HEK293 (cell line): ENCODE data around the gene MINDY2.

Source experiments
- CTCF ChIA-PET: fragments of 350-600 bp; formaldehyde crosslinking; extraction: SDS; loops from one replicate; lab custom pipeline; 2021; ENCODE audit warnings: antibody characterized with exemption; lab: Yijun Ruan, JAX
- POLR2A ChIA-PET: fragments of 300-600 bp; formaldehyde crosslinking; extraction: SDS; loops from one replicate; lab custom pipeline; 2020; ENCODE audit warnings: antibody characterized with exemption, inconsistent platforms; lab: Yijun Ruan, JAX
- H3K27ac ChIP-seq: fragments of 200-500 bp; sonication (Bioruptor generic); 2 replicates; pipeline ENCODE4 v1.5.1; 2014; ENCODE audit warnings: low read depth, low read length, control low read depth, inconsistent platforms; ENCODE audit errors: extremely low read depth
- H3K36me3 ChIP-seq, 2 experiments: fragments of 200-500 bp in 1 of 2; sonication (Bioruptor generic) in 1 of 2; 1 replicate in 1 of 2; 2 replicates in 1 of 2; pipeline ENCODE4 v1.5.1; 2014 to 2017; ENCODE audit warnings: inconsistent platforms in 2 of 2, low read length in 2 of 2; ENCODE audit not compliant: control insufficient read depth in 2 of 2, insufficient read depth in 1 of 2
- H3K4me1 ChIP-seq: fragments of 200-500 bp; sonication (Bioruptor generic); 2 replicates; pipeline ENCODE4 v1.5.1; 2014; ENCODE audit warnings: mild to moderate bottlenecking, low read length, inconsistent platforms; ENCODE audit not compliant: control insufficient read depth, insufficient read depth
- H3K4me3 ChIP-seq: 2 replicates; pipeline ENCODE4 v1.5.1; 2011; ENCODE audit warnings: low read depth, mild to moderate bottlenecking, control low read depth, low read length, moderate library complexity
- H3K9me3 ChIP-seq: fragments of 200-500 bp; sonication (Bioruptor generic); 2 replicates; pipeline ENCODE4 v1.5.1; 2014; ENCODE audit warnings: low read depth, low read length, inconsistent platforms; ENCODE audit not compliant: control insufficient read depth, insufficient read depth
- BCL6B ChIP-seq: fragments of 450-650 bp; formaldehyde crosslinking; IDR thresholded peaks from 2 replicates; pipeline ENCODE4 v1.5.1; 2017; ENCODE audit warnings: missing biosample characterization, missing genetic modification characterization
- ZBTB26 ChIP-seq: fragments of 450-650 bp; formaldehyde crosslinking; optimal IDR thresholded peaks from 2 replicates; pipeline ENCODE3; 2016; ENCODE audit warnings: missing biosample characterization, mild to moderate bottlenecking, missing genetic modification characterization
- ZNF10 ChIP-seq: fragments of 450-650 bp; formaldehyde crosslinking; IDR thresholded peaks from 2 replicates; pipeline ENCODE4 v1.5.1; 2017; ENCODE audit warnings: missing biosample characterization, missing genetic modification characterization
- ZNF121 ChIP-seq: fragments of 450-650 bp; formaldehyde crosslinking; IDR thresholded peaks from 2 replicates; pipeline ENCODE4 v1.5.1; 2016; ENCODE audit warnings: missing biosample characterization, missing genetic modification characterization
- ZNF184 ChIP-seq: fragments of 450-650 bp; IDR thresholded peaks from 2 replicates; pipeline ENCODE4 v1.5.1; 2018; ENCODE audit warnings: missing biosample characterization, mild to moderate bottlenecking, missing genetic modification characterization
- ZNF274 ChIP-seq, 2 experiments: fragments of 200-500 bp in 1 of 2; fragments of 450-650 bp in 1 of 2; sonication (Bioruptor generic) in 1 of 2; formaldehyde crosslinking in 1 of 2; IDR thresholded peaks; 2 replicates each; pipeline versions ENCODE4 v1.5.1 to v1.6.1; 2014 to 2016; ENCODE audit warnings: borderline replicate concordance in 1 of 2, inconsistent platforms in 1 of 2, low read length in 1 of 2, missing biosample characterization in 1 of 2, missing genetic modification characterization in 1 of 2
- ZNF324 ChIP-seq: fragments of 450-650 bp; formaldehyde crosslinking; IDR thresholded peaks from 2 replicates; pipeline ENCODE4 v1.5.1; 2016; ENCODE audit warnings: missing biosample characterization, missing genetic modification characterization
- ZNF335 ChIP-seq: fragments of 450-650 bp; formaldehyde crosslinking; conservative IDR thresholded peaks from 2 replicates; pipeline ENCODE4 v1.5.1; 2016; ENCODE audit warnings: missing biosample characterization, missing genetic modification characterization
- ZNF398 ChIP-seq: fragments of 450-650 bp; formaldehyde crosslinking; IDR thresholded peaks from 2 replicates; pipeline ENCODE4 v1.5.1; 2017; ENCODE audit warnings: missing biosample characterization, missing genetic modification characterization
- ZNF571 ChIP-seq: fragments of 450-650 bp; formaldehyde crosslinking; IDR thresholded peaks from 2 replicates; pipeline ENCODE4 v1.5.0; 2017; ENCODE audit warnings: missing biosample characterization, missing genetic modification characterization
- ZNF580 ChIP-seq: fragments of 450-650 bp; formaldehyde crosslinking; IDR thresholded peaks from 2 replicates; pipeline ENCODE4 v1.5.1; 2016; ENCODE audit warnings: missing biosample characterization, missing genetic modification characterization
- ZNF664 ChIP-seq: fragments of 450-650 bp; formaldehyde crosslinking; IDR thresholded peaks from 2 replicates; pipeline ENCODE4 v1.5.1; 2016; ENCODE audit warnings: missing biosample characterization, missing genetic modification characterization
- ZNF747 ChIP-seq: fragments of 450-650 bp; formaldehyde crosslinking; IDR thresholded peaks from 2 replicates; pipeline ENCODE4 v1.5.1; 2016; ENCODE audit warnings: missing biosample characterization, missing genetic modification characterization
- ZNF768 ChIP-seq: fragments of 450-650 bp; formaldehyde crosslinking; IDR thresholded peaks from 2 replicates; pipeline ENCODE4 v1.5.1; 2018; ENCODE audit warnings: missing biosample characterization, mild to moderate bottlenecking, missing genetic modification characterization
- ZNF785 ChIP-seq: fragments of 450-650 bp; formaldehyde crosslinking; IDR thresholded peaks from 2 replicates; pipeline ENCODE4 v1.5.1; 2016; ENCODE audit warnings: missing biosample characterization, missing genetic modification characterization
- ZNF837 ChIP-seq: fragments of 450-650 bp; formaldehyde crosslinking; IDR thresholded peaks from 2 replicates; pipeline ENCODE4 v1.5.1; 2016; ENCODE audit warnings: missing biosample characterization, missing genetic modification characterization
- ZNF843 ChIP-seq: fragments of 450-650 bp; formaldehyde crosslinking; IDR thresholded peaks from 2 replicates; pipeline ENCODE4 v1.5.1; 2016; ENCODE audit warnings: missing biosample characterization, missing genetic modification characterization

Gene MINDY2

GRCh38 chr15:58865425-58865880, 94.4 kb downstream of the MINDY2 start:
- Histone ChIP-seq H3K9me3 (no peaks in the 10 kb centered on the region), H3K4me1 (no peaks in the 10 kb centered on the region), H3K27ac (no peak overlapping the region), H3K4me3 (no peak overlapping the region), H3K36me3 (no peaks in the 10 kb centered on the region)
- CTCF ChIA-PET: interaction anchor here (1.1 kb wide), 1 partner anchor 95 kb away, joined by 4 read pairs; the partner anchor contains the start of gene MINDY2
- TF ChIP-seq ZNF768 (tag by site-specific recombination) (no peak), ZNF398 (tag by site-specific recombination) (no peak)
- POLR2A ChIA-PET: no interaction called here

- TF ChIP-seq ZNF571 (tag by site-specific recombination) (no peak), ZBTB26 (no peak), ZNF324 (no peak), ZNF580 (tag by site-specific recombination) (no peak), ZNF785 (tag by site-specific recombination) (no peak), ZNF747 (tag by site-specific recombination) (no peak), ZNF837 (no peak), ZNF10 (tag by site-specific recombination) (no peak), ZNF121 (tag by site-specific recombination) (no peak)
- TF ChIP-seq, all 188 proteins: peak for 0
- Histone ChIP-seq H3K4me1 (no peaks in the 10 kb centered on the region), H3K4me3 (no peak overlapping the region), H3K27ac (no peak overlapping the region), H3K9me3 (no peaks in the 10 kb centered on the region), H3K36me3 (no peaks in the 10 kb centered on the region)
- ChIA-PET POLR2A (no interaction called here), CTCF (no interaction called here)
Observed at GRCh38 chr15:58867926-58868325, 96.8 kb downstream of the MINDY2 start.

- Histone ChIP-seq H3K36me3 (no peaks in the 10 kb centered on the region), H3K27ac (no peak overlapping the region), H3K4me1 (no peaks in the 10 kb centered on the region), H3K4me3 (no peak overlapping the region), H3K9me3 (no peaks in the 10 kb centered on the region)
- POLR2A ChIA-PET: no interaction called here
- TF ChIP-seq ZNF335 (tag by site-specific recombination) (no peak), ZNF184 (tag by site-specific recombination) (no peak), ZNF664 (no peak), ZNF843 (tag by site-specific recombination) (no peak), BCL6B (no peak), ZNF274 (IDR thresholded peaks at IDR 0.05; ENCODE audit: low read length) (no peak), ZNF274 (tag by site-specific recombination; IDR thresholded peaks at IDR 0.05; ENCODE audit: borderline replicate concordance) (no peak)
- CTCF ChIA-PET: no interaction called here
Observed at GRCh38 chr15:58870451-58870850, 99.3 kb downstream of the MINDY2 start.
